Cardiac ventricle fibroblast (primary cell): Measurements from ENCODE around the gene HARBI1. TPM values are rescaled to one million over a fixed set of nuclear protein-coding genes. Genes with fewer than 3 reads are reported as not detected.

ENCODE experiments used
- total RNA-seq: library from RNA; depleted of rRNA; stranded (reverse); fragments of >200 nt; gene quantifications from 2 replicates; pipeline ENCODE4 v1.2.3, GENCODE V29; 2015

The HARBI1 gene, protein sequence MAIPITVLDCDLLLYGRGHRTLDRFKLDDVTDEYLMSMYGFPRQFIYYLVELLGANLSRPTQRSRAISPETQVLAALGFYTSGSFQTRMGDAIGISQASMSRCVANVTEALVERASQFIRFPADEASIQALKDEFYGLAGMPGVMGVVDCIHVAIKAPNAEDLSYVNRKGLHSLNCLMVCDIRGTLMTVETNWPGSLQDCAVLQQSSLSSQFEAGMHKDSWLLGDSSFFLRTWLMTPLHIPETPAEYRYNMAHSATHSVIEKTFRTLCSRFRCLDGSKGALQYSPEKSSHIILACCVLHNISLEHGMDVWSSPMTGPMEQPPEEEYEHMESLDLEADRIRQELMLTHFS
- total RNA-seq, result 2.4 and 3.3 TPM in 2 replicates

DNA sequence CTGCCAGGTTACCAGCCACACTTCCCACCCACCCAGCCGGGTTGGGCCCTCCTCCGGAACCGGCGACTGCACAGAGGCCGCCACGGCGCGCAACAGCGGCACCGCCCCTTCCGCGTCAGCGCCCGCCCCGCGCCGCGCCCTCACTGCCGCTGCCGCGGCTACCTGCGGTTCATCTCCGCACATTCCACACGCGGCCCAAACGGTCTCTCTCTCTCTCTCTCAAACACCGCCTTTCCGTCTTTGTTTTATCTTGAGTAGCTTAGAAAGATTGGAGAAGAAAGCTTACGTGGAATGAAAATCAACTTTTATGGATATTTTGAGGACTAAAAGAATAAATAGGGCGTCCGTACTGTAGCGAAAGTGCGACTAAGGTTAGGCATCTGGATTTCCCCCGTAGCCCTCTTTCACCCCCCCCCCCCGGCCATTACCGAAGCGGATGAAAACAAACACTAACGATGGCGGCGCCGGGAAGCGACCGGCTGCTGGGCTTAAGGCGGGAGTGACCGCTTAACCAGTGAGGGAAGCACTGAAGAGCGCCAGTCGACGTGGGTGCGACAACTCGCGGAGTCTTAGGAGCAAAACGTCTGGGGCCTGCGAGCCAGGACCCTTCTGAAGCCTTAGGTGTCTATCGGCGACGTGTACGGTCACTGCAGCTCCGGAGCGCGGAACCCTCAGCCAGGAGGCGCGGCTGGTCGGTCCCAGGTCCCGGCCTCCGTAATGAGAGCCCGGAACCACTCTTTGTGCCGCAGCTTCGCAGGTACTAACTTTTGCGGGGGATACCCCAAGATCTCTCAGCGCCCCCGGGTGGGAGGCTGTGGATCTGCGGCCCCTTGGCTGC lies at the start of gene HARBI1, which contains the start of gene ATG13:
TSS of gene HARBI1 (minus strand) at position 94 of the 838 bp plus-strand sequence. CDS start 990 bp downstream, outside the sequence.
TSS of gene ATG13 (plus strand) at position 420 of the 838 bp plus-strand sequence. CDS start 26,739 bp downstream, outside the sequence.

DNA sequence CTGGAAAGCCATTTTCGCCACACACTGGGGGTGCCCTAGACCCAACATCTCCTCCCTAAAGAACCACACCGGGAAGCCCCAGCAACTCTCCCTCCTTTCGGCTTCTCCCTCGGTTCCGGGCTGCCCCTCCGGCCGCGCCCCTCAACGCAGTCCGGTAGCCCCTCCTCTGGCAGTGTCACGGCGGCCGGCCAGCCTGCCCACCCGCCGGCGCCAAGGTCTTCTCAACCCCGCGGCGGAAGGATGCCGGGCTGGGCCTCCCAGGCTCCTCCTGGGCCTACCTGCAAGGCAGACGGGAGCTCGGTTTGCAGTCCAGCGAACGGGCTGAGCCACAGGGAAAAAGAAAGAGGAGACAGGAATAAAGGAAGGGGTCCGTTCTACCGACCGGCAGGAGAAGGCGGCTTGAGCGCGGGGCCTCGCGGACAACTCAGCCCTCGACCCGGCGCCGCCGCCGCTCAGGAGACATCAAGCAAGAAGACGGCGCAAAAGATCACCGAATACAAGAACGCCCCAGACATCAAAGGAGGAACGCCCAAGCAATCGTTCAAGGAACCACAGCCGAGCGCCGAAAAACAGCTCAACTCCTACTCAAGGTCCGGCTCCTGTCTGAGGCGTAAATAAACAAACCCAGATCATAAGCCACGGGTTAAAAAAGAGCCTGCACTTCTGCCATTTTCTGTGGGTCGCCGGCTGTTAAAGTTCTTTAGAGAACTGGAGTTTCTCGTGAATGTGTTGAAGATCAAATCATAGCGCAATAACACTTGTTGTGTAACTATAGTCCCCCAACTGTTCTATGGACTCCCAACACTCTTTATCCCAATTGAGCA lies 23.3 kb downstream of the HARBI1 start, which contains the start of gene AMBRA1:
TSS of gene AMBRA1 (minus strand) at position 474 of the 824 bp plus-strand sequence. CDS start 45,643 bp downstream, outside the sequence.

Other genes starting within 250 kb of the HARBI1 start
- 47.7 and 52.2 TPM in 2 replicates for gene MDK, start 235.6 kb downstream of the HARBI1 start, total RNA-seq
- not detected in 2 replicates for gene CHRM4, start 225.5 kb downstream of the HARBI1 start, total RNA-seq
- gene AMBRA1, start 23.2 kb downstream of the HARBI1 start, total RNA-seq, result 18.8 and 24.1 TPM in 2 replicates
- gene ATG13, start 326 bp upstream of the HARBI1 start, total RNA-seq, result 101 and 104 TPM in 2 replicates
- gene ARHGAP1, start 83.4 kb upstream of the HARBI1 start, total RNA-seq, result 61.3 and 71.5 TPM in 2 replicates
- 8.8 and 9.6 TPM in 2 replicates for gene ZNF408, start 83.8 kb upstream of the HARBI1 start, total RNA-seq
- not detected in 2 replicates for gene F2, start 102.0 kb upstream of the HARBI1 start, total RNA-seq
- 32.2 and 40.5 TPM in 2 replicates for gene CKAP5, start 229.1 kb upstream of the HARBI1 start, total RNA-seq